GM13977 (cell line): Measurements from ENCODE around the gene ZNF638.

Experiments used
- DNase-seq: peaks from one replicate; pipeline ENCODE4 v3.0.0; 2012; ENCODE audit warnings: low spot score
- in situ Hi-C: fragments of 300-500 bp; cut with MboI; formaldehyde crosslinking; loops from one replicate; pipeline ENCODE4 v1.12.0; 2022; ENCODE audit warnings: low sequenced_read_pairs, low pct_unique_long_range_greater_than_20kb, mixed read lengths, inconsistent platforms; ENCODE audit not compliant: unreplicated experiment
- TF ChIP-seq, protein P1 (sequence below): IDR thresholded peaks from 2 replicates; pipeline ENCODE4 v1.5.1; 2012; ENCODE audit warnings: mild to moderate bottlenecking, control low read depth; ENCODE audit not compliant: insufficient read depth; ENCODE audit errors: extremely low read depth, missing control alignments

ZNF638 gene

GRCh38 chr2:71461304-71461671 lies 129.7 kb downstream of the ZNF638 start:
- in situ Hi-C loops, result no loop called here
- DNase-seq, result no peak
- TF ChIP-seq, protein P1, sequence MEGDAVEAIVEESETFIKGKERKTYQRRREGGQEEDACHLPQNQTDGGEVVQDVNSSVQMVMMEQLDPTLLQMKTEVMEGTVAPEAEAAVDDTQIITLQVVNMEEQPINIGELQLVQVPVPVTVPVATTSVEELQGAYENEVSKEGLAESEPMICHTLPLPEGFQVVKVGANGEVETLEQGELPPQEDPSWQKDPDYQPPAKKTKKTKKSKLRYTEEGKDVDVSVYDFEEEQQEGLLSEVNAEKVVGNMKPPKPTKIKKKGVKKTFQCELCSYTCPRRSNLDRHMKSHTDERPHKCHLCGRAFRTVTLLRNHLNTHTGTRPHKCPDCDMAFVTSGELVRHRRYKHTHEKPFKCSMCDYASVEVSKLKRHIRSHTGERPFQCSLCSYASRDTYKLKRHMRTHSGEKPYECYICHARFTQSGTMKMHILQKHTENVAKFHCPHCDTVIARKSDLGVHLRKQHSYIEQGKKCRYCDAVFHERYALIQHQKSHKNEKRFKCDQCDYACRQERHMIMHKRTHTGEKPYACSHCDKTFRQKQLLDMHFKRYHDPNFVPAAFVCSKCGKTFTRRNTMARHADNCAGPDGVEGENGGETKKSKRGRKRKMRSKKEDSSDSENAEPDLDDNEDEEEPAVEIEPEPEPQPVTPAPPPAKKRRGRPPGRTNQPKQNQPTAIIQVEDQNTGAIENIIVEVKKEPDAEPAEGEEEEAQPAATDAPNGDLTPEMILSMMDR, result no peak

DNA sequence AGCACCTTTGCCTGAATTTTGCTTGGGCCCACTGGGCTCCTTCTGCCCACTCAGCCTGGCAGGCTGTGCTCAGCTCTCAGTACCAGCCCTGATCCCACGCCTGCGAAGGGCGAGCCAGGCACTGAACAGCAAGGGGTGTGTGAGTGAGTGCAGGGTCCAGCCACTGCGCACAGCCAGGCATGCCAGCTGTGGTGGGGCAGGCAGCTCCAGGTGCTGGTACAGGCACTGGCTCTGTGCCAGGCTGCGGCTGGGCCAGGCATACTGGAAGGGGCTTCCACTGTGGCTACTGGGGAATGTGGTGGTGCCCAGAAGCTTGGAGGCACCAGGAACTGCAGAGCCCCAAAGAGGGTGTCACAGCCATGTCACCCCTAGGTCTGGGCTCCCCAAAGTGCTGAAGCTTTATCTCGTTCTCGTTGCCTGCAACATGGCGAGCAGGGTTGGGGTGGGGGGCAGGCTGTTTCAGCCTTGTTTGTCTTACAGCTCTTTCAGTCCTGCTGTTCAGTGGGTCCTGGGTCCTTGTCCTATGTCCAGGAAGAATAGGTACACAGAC lies 130.5 kb downstream of the ZNF638 start:
- no peak for DNase-seq
- in situ Hi-C loops, result no loop called here
- TF ChIP-seq, protein P1, result no peak

DNA sequence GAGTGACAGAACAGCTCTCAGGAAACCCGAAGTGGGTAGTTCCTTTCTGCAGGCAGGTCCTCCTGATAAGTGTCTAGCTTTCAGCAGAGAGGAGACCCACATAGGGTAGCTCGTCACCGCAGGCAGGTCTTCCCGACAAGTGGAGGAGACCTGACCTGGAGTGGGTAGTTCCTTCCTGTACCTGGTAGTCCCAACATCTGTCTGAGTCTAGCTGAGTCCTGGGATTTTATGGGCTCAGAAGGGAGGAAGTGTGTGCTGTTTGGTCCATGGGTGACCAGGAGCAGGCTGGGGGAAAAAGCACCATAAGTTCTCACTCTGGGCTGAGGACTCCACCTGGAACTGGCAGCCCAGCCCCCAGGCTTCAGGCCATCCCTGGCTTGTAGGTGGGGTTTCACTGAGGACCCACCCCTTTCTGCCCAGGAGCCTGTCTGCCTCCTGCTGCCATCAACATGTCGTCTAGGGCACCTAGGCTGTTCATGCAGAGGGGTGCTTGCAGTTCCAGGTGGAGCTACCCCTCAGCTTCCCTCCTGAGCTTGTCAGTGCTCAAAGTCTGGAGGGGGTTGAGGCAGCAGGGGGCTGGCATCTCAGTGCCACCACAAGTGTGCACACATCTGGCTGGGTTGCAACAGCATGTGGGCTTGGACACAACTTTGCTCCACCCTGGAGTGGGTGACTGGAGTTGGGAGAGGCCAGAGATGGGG lies 131.2 kb downstream of the ZNF638 start:
- in situ Hi-C loops, result no loop called here
- no peak for DNase-seq
- TF ChIP-seq, protein P1, result no peak

- no peak for DNase-seq
- in situ Hi-C loops, result no loop called here
These were observed 131.7 kb downstream of the ZNF638 start for GRCh38 chr2:71463342-71463654.

GRCh38 chr2:71464389-71464788 lies 132.8 kb downstream of the ZNF638 start:
- in situ Hi-C loops, result no loop called here
- TF ChIP-seq, protein P1, result no peak

More at GRCh38 chr2:71463342-71463654, 131.7 kb downstream of the ZNF638 start:
- TF ChIP-seq, protein P1, result no peak

GRCh38 chr2:71465356-71465755 lies 133.8 kb downstream of the ZNF638 start:
- no peak for DNase-seq
- in situ Hi-C loops, result no loop called here
- TF ChIP-seq, protein P1, result no peak

More at GRCh38 chr2:71464389-71464788, 132.8 kb downstream of the ZNF638 start:
- no peak for DNase-seq
